ENCODE measurements around the gene PLXND1.

The PLXND1 gene

DNA sequence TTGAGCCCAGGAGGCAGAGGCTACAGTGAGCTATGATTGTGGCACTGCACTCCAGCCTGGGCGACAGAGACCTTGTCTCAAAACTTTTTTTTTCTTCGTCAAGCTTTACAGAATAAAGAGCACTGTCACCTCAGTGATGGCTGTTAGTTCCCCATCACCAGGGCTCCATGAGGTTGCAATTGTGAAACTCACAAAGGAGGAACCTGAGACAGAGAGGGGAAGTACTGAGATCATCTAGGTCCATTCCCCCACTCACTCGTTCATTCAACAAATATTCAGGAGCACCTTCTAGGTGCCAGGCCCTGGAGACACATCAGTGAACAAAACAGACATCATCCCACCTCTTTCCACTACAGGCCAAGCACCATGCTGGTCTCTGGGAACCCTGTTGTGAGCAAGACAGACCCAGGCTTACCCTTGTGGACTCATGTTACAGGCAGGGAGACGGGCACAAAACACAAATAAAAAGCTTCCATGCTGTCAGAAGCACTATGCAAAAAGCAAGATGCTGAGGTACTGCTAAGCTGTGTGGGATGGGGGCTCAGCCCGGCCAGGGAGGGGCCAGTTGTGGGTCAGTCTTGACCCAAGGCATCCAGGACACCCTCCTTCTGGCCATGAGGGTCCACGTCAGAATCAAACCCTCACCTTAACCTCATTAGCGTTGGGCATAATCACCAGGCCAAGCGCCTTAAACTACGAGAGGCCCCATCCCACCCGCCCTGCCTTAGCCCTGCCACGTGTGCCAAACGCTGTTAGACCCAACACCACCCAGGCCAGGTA is 80.2 kb downstream of the PLXND1 start:
- no peaks in the 10 kb centered on the region for H3K27me3 ChIP-seq (ENCODE audit: low read depth, low read length)
- H3K4me3 ChIP-seq (ENCODE audit: low read length), result peak overlapping the region; percentile 44
- H3K9ac ChIP-seq (ENCODE audit: low read length), result peak overlapping the region; percentile 48; the same call in 1 of the 2 replicates
- H3K9me3 ChIP-seq (ENCODE audit: insufficient read depth, low read length), result no peaks in the 10 kb centered on the region
- H3K27ac ChIP-seq (ENCODE audit: low read length), result peak overlapping the region; percentile 75
- TF ChIP-seq, protein P1, sequence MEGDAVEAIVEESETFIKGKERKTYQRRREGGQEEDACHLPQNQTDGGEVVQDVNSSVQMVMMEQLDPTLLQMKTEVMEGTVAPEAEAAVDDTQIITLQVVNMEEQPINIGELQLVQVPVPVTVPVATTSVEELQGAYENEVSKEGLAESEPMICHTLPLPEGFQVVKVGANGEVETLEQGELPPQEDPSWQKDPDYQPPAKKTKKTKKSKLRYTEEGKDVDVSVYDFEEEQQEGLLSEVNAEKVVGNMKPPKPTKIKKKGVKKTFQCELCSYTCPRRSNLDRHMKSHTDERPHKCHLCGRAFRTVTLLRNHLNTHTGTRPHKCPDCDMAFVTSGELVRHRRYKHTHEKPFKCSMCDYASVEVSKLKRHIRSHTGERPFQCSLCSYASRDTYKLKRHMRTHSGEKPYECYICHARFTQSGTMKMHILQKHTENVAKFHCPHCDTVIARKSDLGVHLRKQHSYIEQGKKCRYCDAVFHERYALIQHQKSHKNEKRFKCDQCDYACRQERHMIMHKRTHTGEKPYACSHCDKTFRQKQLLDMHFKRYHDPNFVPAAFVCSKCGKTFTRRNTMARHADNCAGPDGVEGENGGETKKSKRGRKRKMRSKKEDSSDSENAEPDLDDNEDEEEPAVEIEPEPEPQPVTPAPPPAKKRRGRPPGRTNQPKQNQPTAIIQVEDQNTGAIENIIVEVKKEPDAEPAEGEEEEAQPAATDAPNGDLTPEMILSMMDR (IDR thresholded peaks at IDR 0.05; ENCODE audit: low read depth, low read length), result no peak
- TF ChIP-seq EZH2phosphoT487 (IDR thresholded peaks at IDR 0.05; ENCODE audit: low read depth), result no peak
- peaks cover 31% of the 10 kb centered on the region for H3K4me1 ChIP-seq (ENCODE audit: low read length)
- H3K36me3 ChIP-seq (replicated peaks; ENCODE audit: low read depth, low read length), result no peaks in the 10 kb centered on the region
- H4K20me1 ChIP-seq (ENCODE audit: insufficient read depth, low read length), result no peaks in the 10 kb centered on the region
- H3K79me2 ChIP-seq (ENCODE audit: low read length), result no peaks in the 10 kb centered on the region
- peak overlapping the region; percentile 76; the same call in 1 of the 2 replicates for H2AFZ ChIP-seq (ENCODE audit: low read depth, low read length)
- H3K4me2 ChIP-seq (ENCODE audit: low read length), result peak overlapping the region; percentile 85

DNA sequence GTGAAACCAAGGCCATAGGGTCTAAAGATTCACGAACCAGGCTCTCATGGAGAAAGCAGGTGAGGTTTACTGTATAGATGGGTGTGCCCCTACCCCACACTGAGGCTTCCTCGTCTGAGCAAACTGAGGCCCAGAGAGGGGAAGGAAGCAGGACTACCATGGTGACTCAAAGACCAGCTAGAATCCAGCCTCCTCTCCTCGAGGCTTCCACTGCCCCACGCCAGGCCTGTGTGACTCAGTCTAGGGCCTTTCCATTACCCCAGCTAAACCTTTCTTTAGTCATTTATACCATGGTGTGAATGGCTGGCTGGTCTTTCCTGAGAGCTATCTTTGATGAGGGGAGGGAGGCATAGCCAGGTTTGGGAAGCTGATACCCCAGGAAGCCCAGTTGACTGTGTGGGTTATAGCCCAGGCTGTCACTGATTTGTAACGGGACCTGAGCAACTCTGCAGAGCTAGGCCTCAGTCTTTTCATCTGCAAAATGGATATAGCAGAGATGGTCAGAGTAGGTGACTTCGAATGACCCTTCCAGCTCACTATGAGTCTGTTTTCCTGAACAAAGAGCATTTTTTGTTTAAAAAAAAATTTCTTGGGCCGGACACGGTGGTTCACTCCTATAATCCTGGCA is 81.0 kb downstream of the PLXND1 start:
- peak overlapping the region; percentile 75 for H3K27ac ChIP-seq (ENCODE audit: low read length)
- H3K36me3 ChIP-seq (replicated peaks; ENCODE audit: low read depth, low read length), result no peaks in the 10 kb centered on the region
- H3K79me2 ChIP-seq (ENCODE audit: low read length), result no peaks in the 10 kb centered on the region
- H3K4me1 ChIP-seq (ENCODE audit: low read length), result peaks cover 31% of the 10 kb centered on the region
- peak overlapping the region; percentile 25; the same call in 1 of the 2 replicates for H3K9ac ChIP-seq (ENCODE audit: low read length)
- peak overlapping the region; percentile 33; the same call in 1 of the 2 replicates for H3K4me3 ChIP-seq (ENCODE audit: low read length)
- TF ChIP-seq EZH2phosphoT487 (IDR thresholded peaks at IDR 0.05; ENCODE audit: low read depth), result no peak
- TF ChIP-seq, protein P1 (IDR thresholded peaks at IDR 0.05; ENCODE audit: low read depth, low read length), result no peak
- H2AFZ ChIP-seq (ENCODE audit: low read depth, low read length), result 0 out of 2 replicates have a peak overlapping the region, but pooled peaks have one; percentile 76
- no peaks in the 10 kb centered on the region for H4K20me1 ChIP-seq (ENCODE audit: insufficient read depth, low read length)
- no peaks in the 10 kb centered on the region for H3K27me3 ChIP-seq (ENCODE audit: low read depth, low read length)
- H3K9me3 ChIP-seq (ENCODE audit: insufficient read depth, low read length), result no peaks in the 10 kb centered on the region
- peak overlapping the region; percentile 85 for H3K4me2 ChIP-seq (ENCODE audit: low read length)

DNA sequence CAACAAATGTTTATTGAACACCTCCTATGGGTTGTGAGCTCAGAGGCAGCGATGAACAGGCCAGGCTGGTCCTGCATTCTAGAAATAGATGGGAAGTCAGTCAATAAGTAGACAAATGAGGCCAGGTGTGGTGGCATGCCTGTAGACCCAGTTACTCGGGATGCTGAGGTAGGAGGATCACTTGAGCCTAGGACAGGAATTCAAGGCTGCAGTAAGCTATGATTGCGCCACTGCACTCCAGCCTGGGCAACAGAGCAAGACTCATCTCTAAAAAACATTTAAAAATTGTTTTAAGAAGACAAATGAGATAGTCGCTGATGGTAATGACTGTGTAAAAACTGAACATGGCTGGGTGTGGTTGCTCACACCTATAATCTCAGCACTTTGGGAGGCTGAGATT is 82.4 kb downstream of the PLXND1 start:
- no peaks in the 10 kb centered on the region for H3K36me3 ChIP-seq (replicated peaks; ENCODE audit: low read depth, low read length)
- peaks cover 31% of the 10 kb centered on the region for H3K4me1 ChIP-seq (ENCODE audit: low read length)
- no peaks in the 10 kb centered on the region for H3K27me3 ChIP-seq (ENCODE audit: low read depth, low read length)
- H4K20me1 ChIP-seq (ENCODE audit: insufficient read depth, low read length), result no peaks in the 10 kb centered on the region
- H2AFZ ChIP-seq (ENCODE audit: low read depth, low read length), result no peak overlapping the region
- H3K9ac ChIP-seq (ENCODE audit: low read length), result no peak overlapping the region
- H3K79me2 ChIP-seq (ENCODE audit: low read length), result no peaks in the 10 kb centered on the region
- H3K4me3 ChIP-seq (ENCODE audit: low read length), result no peak overlapping the region
- no peak overlapping the region for H3K27ac ChIP-seq (ENCODE audit: low read length)
- H3K9me3 ChIP-seq (ENCODE audit: insufficient read depth, low read length), result no peaks in the 10 kb centered on the region
- no peak overlapping the region for H3K4me2 ChIP-seq (ENCODE audit: low read length)
- no peak for TF ChIP-seq EZH2phosphoT487 (IDR thresholded peaks at IDR 0.05; ENCODE audit: low read depth)
- TF ChIP-seq, protein P1 (IDR thresholded peaks at IDR 0.05; ENCODE audit: low read depth, low read length), result no peak

DNA sequence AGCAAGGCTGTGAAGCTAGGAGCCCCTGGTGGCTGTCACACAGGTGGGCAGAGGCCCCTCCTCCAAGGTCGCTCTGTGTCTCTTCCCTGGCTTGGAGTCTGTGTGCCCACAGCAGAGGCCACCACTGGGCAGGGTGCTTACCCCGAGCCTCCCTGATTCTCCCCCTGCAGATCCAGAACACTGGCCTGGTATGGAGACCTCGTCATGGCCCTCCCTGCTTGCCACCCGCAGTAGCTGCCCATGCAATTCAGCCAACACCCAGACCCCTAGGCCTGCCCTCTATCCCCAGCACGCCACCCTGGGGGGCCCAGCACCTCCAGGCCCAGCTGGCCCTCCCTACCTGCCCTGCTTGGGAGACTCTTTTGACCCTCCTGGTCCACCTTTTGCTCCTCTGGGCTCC is 83.5 kb downstream of the PLXND1 start:
- no peaks in the 10 kb centered on the region for H3K79me2 ChIP-seq (ENCODE audit: low read length)
- H3K36me3 ChIP-seq (replicated peaks; ENCODE audit: low read depth, low read length), result no peaks in the 10 kb centered on the region
- H3K4me2 ChIP-seq (ENCODE audit: low read length), result no peak overlapping the region
- no peak overlapping the region for H3K4me3 ChIP-seq (ENCODE audit: low read length)
- no peaks in the 10 kb centered on the region for H4K20me1 ChIP-seq (ENCODE audit: insufficient read depth, low read length)
- no peak overlapping the region for H2AFZ ChIP-seq (ENCODE audit: low read depth, low read length)
- H3K4me1 ChIP-seq (ENCODE audit: low read length), result peaks cover 31% of the 10 kb centered on the region
- no peak overlapping the region for H3K9ac ChIP-seq (ENCODE audit: low read length)
- no peaks in the 10 kb centered on the region for H3K9me3 ChIP-seq (ENCODE audit: insufficient read depth, low read length)
- H3K27me3 ChIP-seq (ENCODE audit: low read depth, low read length), result no peaks in the 10 kb centered on the region
- H3K27ac ChIP-seq (ENCODE audit: low read length), result no peak overlapping the region
- TF ChIP-seq, protein P1 (IDR thresholded peaks at IDR 0.05; ENCODE audit: low read depth, low read length), result no peak
- TF ChIP-seq EZH2phosphoT487 (IDR thresholded peaks at IDR 0.05; ENCODE audit: low read depth), result no peak
